MM.1S (cell line): Measurements from ENCODE around the gene MTCL1.

Experiments used
- DNase-seq: peaks from one replicate; pipeline ENCODE4 v3.0.0-alpha.2; 2015
- H2AFZ ChIP-seq: fragments of 300-600 bp; sonication (generic); 2 replicates; pipeline ENCODE4 v1.6.0; 2016; ENCODE audit warnings: antibody characterized with exemption, low read length
- H3F3A ChIP-seq: fragments of 300-600 bp; sonication (generic); 2 replicates; pipeline ENCODE4 v1.6.1; 2016; ENCODE audit warnings: mild to moderate bottlenecking, antibody characterized with exemption, low read length, moderate library complexity, mixed read lengths; ENCODE audit not compliant: insufficient read depth
- H3K27ac ChIP-seq: fragments of 300-600 bp; sonication (generic); 2 replicates; pipeline ENCODE4 v1.5.1; 2016; ENCODE audit warnings: mild to moderate bottlenecking, low read length
- H3K27me3 ChIP-seq: fragments of 300-600 bp; sonication (generic); replicated peaks from 2 replicates; pipeline ENCODE4 v1.6.0; 2016; ENCODE audit warnings: low read length; ENCODE audit not compliant: insufficient read depth
- H3K36me3 ChIP-seq: fragments of 300-600 bp; sonication (generic); replicated peaks from 2 replicates; pipeline ENCODE4 v1.6.1; 2016; ENCODE audit warnings: mild to moderate bottlenecking, low read length, mixed read lengths; ENCODE audit not compliant: insufficient read depth
- H3K4me1 ChIP-seq: fragments of 300-600 bp; sonication (generic); 2 replicates; pipeline ENCODE4 v1.6.1; 2016; ENCODE audit warnings: low read length, mixed read lengths
- H3K4me2 ChIP-seq: fragments of 300-600 bp; sonication (generic); 2 replicates; pipeline ENCODE4 v1.6.0; 2016; ENCODE audit warnings: low read depth, low read length
- H3K4me3 ChIP-seq: fragments of 300-600 bp; sonication (generic); 2 replicates; pipeline ENCODE4 v1.5.1; 2016; ENCODE audit warnings: low read length, mixed read lengths
- H3K79me2 ChIP-seq: fragments of 300-600 bp; sonication (generic); 2 replicates; pipeline ENCODE4 v1.6.1; 2016; ENCODE audit warnings: mixed run types, low read length, mixed read lengths
- H3K9ac ChIP-seq: fragments of 300-600 bp; sonication (generic); 2 replicates; pipeline ENCODE4 v1.6.1; 2016; ENCODE audit warnings: low read length, mixed read lengths
- H3K9me2 ChIP-seq: fragments of 300-600 bp; sonication (generic); replicated peaks from 2 replicates; pipeline ENCODE4 v1.6.1; 2016; ENCODE audit warnings: mild to moderate bottlenecking, low read length, mixed read lengths; ENCODE audit not compliant: insufficient read depth
- H3K9me3 ChIP-seq: fragments of 300-600 bp; sonication (generic); replicated peaks from 2 replicates; pipeline ENCODE4 v1.6.1; 2016; ENCODE audit warnings: mild to moderate bottlenecking, low read length, mixed read lengths; ENCODE audit not compliant: insufficient read depth
- H4K20me1 ChIP-seq: fragments of 300-600 bp; sonication (generic); 2 replicates; pipeline ENCODE4 v1.6.1; 2016; ENCODE audit warnings: mild to moderate bottlenecking, low read length, moderate library complexity, mixed read lengths; ENCODE audit not compliant: insufficient read depth
- CTCF ChIP-seq: fragments of 300-600 bp; sonication (generic); IDR thresholded peaks from 2 replicates; pipeline ENCODE4 v1.5.1; 2016; ENCODE audit warnings: antibody characterized with exemption, low read length, mixed read lengths
- EZH2 ChIP-seq: fragments of 300-600 bp; sonication (generic); optimal IDR thresholded peaks from 2 replicates; pipeline ENCODE3; 2017; ENCODE audit warnings: low read depth, mild to moderate bottlenecking, antibody characterized with exemption, low read length, mixed read lengths
- EZH2phosphoT487 ChIP-seq: fragments of 300-600 bp; sonication (generic); IDR thresholded peaks from 2 replicates; pipeline ENCODE4 v1.6.1; 2018; ENCODE audit warnings: antibody characterized with exemption, low read length

The MTCL1 gene

GRCh38 chr18:8681196-8681595, 24.2 kb upstream of the MTCL1 start:
- H3K27ac ChIP-seq = peak overlapping the region; percentile 48; the same call in 1 of the 2 replicates
- no peaks in the 10 kb centered on the region for H3K36me3 ChIP-seq
- no peaks in the 10 kb centered on the region for H3K27me3 ChIP-seq
- no peaks in the 10 kb centered on the region for H3K9me3 ChIP-seq
- H3K4me3 ChIP-seq = peak overlapping the region; percentile 39
- H3K9ac ChIP-seq = peak overlapping the region; percentile 49; the same call in 1 of the 2 replicates
- TF ChIP-seq EZH2 (no peak), CTCF (no peak), EZH2phosphoT487 (no peak)
- no peaks in the 10 kb centered on the region for H3K79me2 ChIP-seq
- peak overlapping the region; percentile 88 for H3K4me2 ChIP-seq
- peak; percentile 75 for DNase-seq
- no peaks in the 10 kb centered on the region for H4K20me1 ChIP-seq
- H3F3A ChIP-seq = peaks cover 5% of the 10 kb centered on the region; the same call in 1 of the 2 replicates
- H3K4me1 ChIP-seq = 0 out of 2 replicates have a peak, but pooled peaks cover 4% of the 10 kb centered on the region
- H2AFZ ChIP-seq = peak overlapping the region; percentile 81
- H3K9me2 ChIP-seq = no peaks in the 10 kb centered on the region

GRCh38 chr18:8684577-8684976, 20.8 kb upstream of the MTCL1 start:
- Histone ChIP-seq H3F3A (peaks cover 5% of the 10 kb centered on the region; the same call in 1 of the 2 replicates), H3K9me3 (no peaks in the 10 kb centered on the region), H3K27me3 (no peaks in the 10 kb centered on the region), H3K9ac (no peak overlapping the region), H3K4me1 (0 out of 2 replicates have a peak, but pooled peaks cover 4% of the 10 kb centered on the region), H2AFZ (no peak overlapping the region), H3K36me3 (no peaks in the 10 kb centered on the region), H4K20me1 (no peaks in the 10 kb centered on the region), H3K4me2 (no peak overlapping the region), H3K27ac (no peak overlapping the region), H3K9me2 (no peaks in the 10 kb centered on the region), H3K79me2 (no peaks in the 10 kb centered on the region), H3K4me3 (no peak overlapping the region)
- no peak for DNase-seq
- TF ChIP-seq EZH2phosphoT487 = no peak
- TF ChIP-seq EZH2 = no peak
- no peak for TF ChIP-seq CTCF

- Histone ChIP-seq H3K9me2 (no peaks in the 10 kb centered on the region), H3K36me3 (no peaks in the 10 kb centered on the region), H3K79me2 (no peaks in the 10 kb centered on the region), H2AFZ (no peak overlapping the region), H4K20me1 (no peaks in the 10 kb centered on the region), H3K4me2 (no peak overlapping the region), H3K9me3 (no peaks in the 10 kb centered on the region), H3K27me3 (no peaks in the 10 kb centered on the region), H3K27ac (no peak overlapping the region), H3K4me3 (no peak overlapping the region), H3K9ac (no peak overlapping the region), H3K4me1 (0 out of 2 replicates have a peak, but pooled peaks cover 4% of the 10 kb centered on the region), H3F3A (peaks cover 5% of the 10 kb centered on the region; the same call in 1 of the 2 replicates)
- TF ChIP-seq EZH2phosphoT487 (no peak), EZH2 (no peak), CTCF (no peak)
- DNase-seq = no peak
Measured at GRCh38 chr18:8685141-8685913, 20.0 kb upstream of the MTCL1 start.
